Stimulated activated CD4-positive, alpha-beta T cell treated with anti-CD3 and anti-CD28 coated beads, Interleukin-12 subunit alpha, Interleukin-12 subunit beta, amount 100 ng/mL, for 24 hours (primary cell): ENCODE measurements around the gene TRAFD1.

Source experiments
- DNase-seq, 2 experiments: peaks; one replicate each; pipeline ENCODE4 v3.0.0-alpha.2; 2020; ENCODE audit warnings: low read depth in 2 of 2

The TRAFD1 gene

GRCh38 chr12:112175361-112176155 lies 50.2 kb downstream of the TRAFD1 start:
- no peak for DNase-seq

- DNase-seq: no peak
Measured at GRCh38 chr12:112176321-112177010, 51.1 kb downstream of the TRAFD1 start.

GRCh38 chr12:112178796-112179195 lies 53.4 kb downstream of the TRAFD1 start:
- no peak for DNase-seq

- no peak for DNase-seq
Measured at GRCh38 chr12:112179341-112179740, 54.0 kb downstream of the TRAFD1 start.

GRCh38 chr12:112179916-112180315 lies 54.6 kb downstream of the TRAFD1 start:
- no peak for DNase-seq

GRCh38 chr12:112180422-112180821 lies 55.1 kb downstream of the TRAFD1 start:
- no peak for DNase-seq

GRCh38 chr12:112182499-112182898 lies 57.1 kb downstream of the TRAFD1 start:
- DNase-seq: no peak

- peak in 1 of 2 experiments; percentile 13 for DNase-seq
Measured at GRCh38 chr12:112183141-112184021, 58.0 kb downstream of the TRAFD1 start.

GRCh38 chr12:112184056-112184887 lies 58.9 kb downstream of the TRAFD1 start:
- no peak for DNase-seq

GRCh38 chr12:112185093-112185923 lies 59.9 kb downstream of the TRAFD1 start:
- DNase-seq: no peak

GRCh38 chr12:112188130-112188830 lies 62.9 kb downstream of the TRAFD1 start:
- no peak for DNase-seq

GRCh38 chr12:112190231-112191025 lies 65.1 kb downstream of the TRAFD1 start:
- no peak for DNase-seq

GRCh38 chr12:112191201-112191600 lies 65.8 kb downstream of the TRAFD1 start:
- DNase-seq: no peak

- DNase-seq: no peak
Measured at GRCh38 chr12:112191840-112192321, 66.5 kb downstream of the TRAFD1 start.

- DNase-seq: no peak
Measured at GRCh38 chr12:112192475-112192874, 67.1 kb downstream of the TRAFD1 start.

GRCh38 chr12:112194601-112195247 lies 69.4 kb downstream of the TRAFD1 start:
- DNase-seq: no peak

- no peak for DNase-seq
Measured at GRCh38 chr12:112196196-112196875, 71.0 kb downstream of the TRAFD1 start.
